ENCODE data around the gene BAHCC1.

DNA sequence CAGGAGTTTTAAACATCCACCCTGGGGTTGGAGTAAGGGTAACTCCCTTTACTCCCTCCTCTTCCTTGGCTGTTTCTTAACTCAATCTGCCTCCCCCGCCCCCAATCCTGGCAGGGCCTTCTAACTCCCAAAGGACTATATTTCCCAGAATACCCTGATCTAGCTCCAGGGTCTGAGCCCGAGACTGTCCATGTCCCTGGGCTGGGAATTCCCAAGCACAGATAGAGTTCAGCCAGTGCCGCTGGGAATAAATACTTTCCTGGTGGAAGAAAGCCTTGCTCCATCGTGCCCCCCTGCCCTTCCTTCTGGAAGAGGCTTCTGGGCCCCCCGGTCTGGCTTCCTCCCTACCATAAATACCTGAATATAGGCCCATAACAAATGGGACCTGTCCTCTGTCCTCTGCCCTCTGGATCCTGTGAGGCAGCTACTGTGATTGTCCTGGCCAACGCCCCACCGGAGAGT, 10.2 kb downstream of the BAHCC1 start:
- TF ChIP-seq, protein P1, sequence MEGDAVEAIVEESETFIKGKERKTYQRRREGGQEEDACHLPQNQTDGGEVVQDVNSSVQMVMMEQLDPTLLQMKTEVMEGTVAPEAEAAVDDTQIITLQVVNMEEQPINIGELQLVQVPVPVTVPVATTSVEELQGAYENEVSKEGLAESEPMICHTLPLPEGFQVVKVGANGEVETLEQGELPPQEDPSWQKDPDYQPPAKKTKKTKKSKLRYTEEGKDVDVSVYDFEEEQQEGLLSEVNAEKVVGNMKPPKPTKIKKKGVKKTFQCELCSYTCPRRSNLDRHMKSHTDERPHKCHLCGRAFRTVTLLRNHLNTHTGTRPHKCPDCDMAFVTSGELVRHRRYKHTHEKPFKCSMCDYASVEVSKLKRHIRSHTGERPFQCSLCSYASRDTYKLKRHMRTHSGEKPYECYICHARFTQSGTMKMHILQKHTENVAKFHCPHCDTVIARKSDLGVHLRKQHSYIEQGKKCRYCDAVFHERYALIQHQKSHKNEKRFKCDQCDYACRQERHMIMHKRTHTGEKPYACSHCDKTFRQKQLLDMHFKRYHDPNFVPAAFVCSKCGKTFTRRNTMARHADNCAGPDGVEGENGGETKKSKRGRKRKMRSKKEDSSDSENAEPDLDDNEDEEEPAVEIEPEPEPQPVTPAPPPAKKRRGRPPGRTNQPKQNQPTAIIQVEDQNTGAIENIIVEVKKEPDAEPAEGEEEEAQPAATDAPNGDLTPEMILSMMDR (IDR thresholded peaks at IDR 0.05), result no peak
- peak; percentile 36 to 42 for TF ChIP-seq POLR2AphosphoS5 (IDR thresholded peaks at IDR 0.05)
- TF ChIP-seq POLR2A (IDR thresholded peaks at IDR 0.05), result no peak
